Suprapubic skin (tissue), 4 donors: Measurements from ENCODE around the gene MAN1C1. TPM values are rescaled to one million over a fixed set of nuclear protein-coding genes. Genes with fewer than 3 reads are reported as not detected.
A peak's percentile ranks its signal among the peaks of the same experiment; 100 is the strongest.

Experiments
- DNase-seq, 2 donors: peaks; one replicate each; pipeline ENCODE4 v3.0.0-alpha.2; 2019; ENCODE audit warnings: low spot score in 2 of 2
- H3K27ac ChIP-seq: fragments of 200-600 bp; sonication (generic); one replicate; pipeline ENCODE4 v1.5.1; 2019
- H3K27me3 ChIP-seq: fragments of 200-600 bp; sonication (generic); one replicate; pipeline ENCODE4 v1.5.1; 2019
- H3K36me3 ChIP-seq: fragments of 200-600 bp; sonication (generic); one replicate; pipeline ENCODE4 v1.5.1; 2019
- H3K4me1 ChIP-seq: fragments of 200-600 bp; sonication (generic); one replicate; pipeline ENCODE4 v1.5.1; 2019
- H3K4me3 ChIP-seq: fragments of 200-600 bp; sonication (generic); one replicate; pipeline ENCODE4 v1.5.1; 2019; ENCODE audit warnings: mild to moderate bottlenecking
- H3K9me3 ChIP-seq: fragments of 200-600 bp; sonication (generic); one replicate; pipeline ENCODE4 v1.5.1; 2019
- CTCF ChIP-seq, 2 donors: fragments of 200-600 bp in 1 of 2; fragments of 450-650 bp in 1 of 2; sonication (generic) in 1 of 2; IDR thresholded peaks; one replicate each; pipeline ENCODE4 v1.5.1; 2016 to 2019; ENCODE audit warnings: antibody characterized with exemption in 2 of 2, mild to moderate bottlenecking in 1 of 2, moderate library complexity in 1 of 2
- EP300 ChIP-seq: sonication (generic); formaldehyde crosslinking; IDR thresholded peaks from one replicate; pipeline ENCODE4 v1.6.1; 2017; ENCODE audit warnings: antibody characterized with exemption
- POLR2A ChIP-seq, 2 donors: fragments of 450-650 bp; IDR thresholded peaks; one replicate each; pipeline ENCODE4 v1.6.1; 2017; ENCODE audit warnings: antibody characterized with exemption in 2 of 2, mild to moderate bottlenecking in 2 of 2, moderate library complexity in 2 of 2
- POLR2AphosphoS5 ChIP-seq, 3 donors: sonication (generic); formaldehyde crosslinking; IDR thresholded peaks; one replicate each; pipeline ENCODE4 v1.6.1; 2017; ENCODE audit warnings: antibody characterized with exemption in 3 of 3
- WGBS: methylation state at CpG from one replicate; pipeline ENCODE4 v1.1.5; 2018; 5-methylcytosine and 5-hydroxymethylcytosine counted together
- total RNA-seq, 4 donors: library from RNA; depleted of rRNA; stranded (reverse); fragments of >200 nt; gene quantifications; one replicate each; pipeline ENCODE4 v1.1.0, GENCODE V29; 2016

Gene MAN1C1
- total RNA-seq, 4 donors from 2014 or later: 7.3 to 15.2 (median 8.0) TPM

- TF ChIP-seq POLR2AphosphoS5 (IDR thresholded peaks at IDR 0.05) (no peak), EP300 (no peak), POLR2A (IDR thresholded peaks at IDR 0.05) (no peak), CTCF (IDR thresholded peaks at IDR 0.05) (no peak)
- Histone ChIP-seq H3K27ac (no peak overlapping the region), H3K4me1 (peaks cover 6% of the 10 kb centered on the region), H3K9me3 (no peaks in the 10 kb centered on the region), H3K4me3 (no peak overlapping the region), H3K27me3 (no peaks in the 10 kb centered on the region), H3K36me3 (peaks cover 5% of the 10 kb centered on the region)
- WGBS: 66% methylated on average over 11 of the region's 11 CpGs
- DNase-seq: no peak
Observed at GRCh38 chr1:25760122-25760719, 143.6 kb downstream of the MAN1C1 start.

GRCh38 chr1:25760871-25761270 is 144.3 kb downstream of the MAN1C1 start:
- no peak overlapping the region for H3K4me3 ChIP-seq
- H3K9me3 ChIP-seq: no peaks in the 10 kb centered on the region
- peaks cover 5% of the 10 kb centered on the region for H3K36me3 ChIP-seq
- TF ChIP-seq CTCF (IDR thresholded peaks at IDR 0.05) (no peak), POLR2A (IDR thresholded peaks at IDR 0.05) (no peak), EP300 (no peak), POLR2AphosphoS5 (IDR thresholded peaks at IDR 0.05) (no peak)
- no peak for DNase-seq
- H3K27ac ChIP-seq: no peak overlapping the region
- WGBS: 89% methylated on average over 5 of the region's 5 CpGs
- H3K4me1 ChIP-seq: peaks cover 13% of the 10 kb centered on the region
- no peaks in the 10 kb centered on the region for H3K27me3 ChIP-seq

GRCh38 chr1:25763493-25763892 is 146.9 kb downstream of the MAN1C1 start:
- WGBS: 84% methylated on average over 6 of the region's 10 CpGs
- TF ChIP-seq POLR2AphosphoS5 (IDR thresholded peaks at IDR 0.05): no peak
- TF ChIP-seq POLR2A (IDR thresholded peaks at IDR 0.05): no peak
- TF ChIP-seq CTCF (IDR thresholded peaks at IDR 0.05): no peak
- TF ChIP-seq EP300: no peak
- Histone ChIP-seq H3K4me3 (no peak overlapping the region), H3K27me3 (no peaks in the 10 kb centered on the region), H3K27ac (no peak overlapping the region), H3K9me3 (no peaks in the 10 kb centered on the region), H3K36me3 (peaks cover 10% of the 10 kb centered on the region), H3K4me1 (peaks cover 21% of the 10 kb centered on the region)
- no peak for DNase-seq

GRCh38 chr1:25765136-25765922 is 148.7 kb downstream of the MAN1C1 start:
- Histone ChIP-seq H3K9me3 (no peaks in the 10 kb centered on the region), H3K27ac (peak overlapping the region; percentile 65), H3K27me3 (no peaks in the 10 kb centered on the region), H3K36me3 (peaks cover 7% of the 10 kb centered on the region), H3K4me3 (no peak overlapping the region), H3K4me1 (peaks cover 27% of the 10 kb centered on the region)
- DNase-seq: no peak
- TF ChIP-seq EP300 (no peak), POLR2A (IDR thresholded peaks at IDR 0.05) (no peak), POLR2AphosphoS5 (IDR thresholded peaks at IDR 0.05) (no peak), CTCF (IDR thresholded peaks at IDR 0.05) (no peak)
- 51% methylated on average over 8 of the region's 8 CpGs for WGBS

GRCh38 chr1:25765923-25766589 is 149.5 kb downstream of the MAN1C1 start:
- DNase-seq: no peak
- WGBS: 50% methylated on average over 13 of the region's 13 CpGs
- Histone ChIP-seq H3K27me3 (no peaks in the 10 kb centered on the region), H3K27ac (peak overlapping the region; percentile 76), H3K36me3 (peaks cover 7% of the 10 kb centered on the region), H3K9me3 (no peaks in the 10 kb centered on the region), H3K4me1 (peaks cover 35% of the 10 kb centered on the region), H3K4me3 (no peak overlapping the region)
- TF ChIP-seq CTCF (IDR thresholded peaks at IDR 0.05): no peak
- TF ChIP-seq POLR2A (IDR thresholded peaks at IDR 0.05): no peak
- TF ChIP-seq EP300: no peak
- TF ChIP-seq POLR2AphosphoS5 (IDR thresholded peaks at IDR 0.05): no peak
